Fibroblast of lung (primary cell): ENCODE results near the gene CABLES2. TPM values are rescaled to one million over a fixed set of nuclear protein-coding genes. Genes with fewer than 3 reads are reported as not detected.

Source experiments
- DNase-seq, 2 donors: peaks; one replicate each; pipeline versions ENCODE4 v3.0.0 to v3.0.0-alpha.2; 2010; ENCODE audit warnings: low read depth in 2 of 2
- H2AFZ ChIP-seq: 2 replicates; pipeline ENCODE4 v1.5.1; 2012; ENCODE audit warnings: low read length, control low read depth, inconsistent platforms
- H3K27ac ChIP-seq: 2 replicates; pipeline ENCODE4 v1.5.1; 2011; ENCODE audit warnings: low read length, control low read depth; ENCODE audit not compliant: insufficient read depth
- H3K27me3 ChIP-seq: 2 replicates; pipeline ENCODE4 v1.5.1; 2011; ENCODE audit warnings: mild to moderate bottlenecking, low read length; ENCODE audit not compliant: control insufficient read depth, insufficient read depth
- H3K36me3 ChIP-seq: 2 replicates; pipeline ENCODE4 v1.5.1; 2011; ENCODE audit warnings: low read length; ENCODE audit not compliant: control insufficient read depth, insufficient read depth
- H3K4me1 ChIP-seq: 2 replicates; pipeline ENCODE4 v1.5.1; 2011; ENCODE audit warnings: low read length; ENCODE audit not compliant: control insufficient read depth, insufficient read depth; ENCODE audit errors: extremely low read depth
- H3K4me2 ChIP-seq: 2 replicates; pipeline ENCODE4 v1.5.1; 2011; ENCODE audit warnings: low read length, control low read depth; ENCODE audit not compliant: insufficient read depth; ENCODE audit errors: extremely low read depth
- H3K4me3 ChIP-seq, 4 experiments: fragments of 200-600 bp in 1 of 4; sonication (generic) in 1 of 4; replicated peaks in 1 of 4; 2 replicates each; pipeline ENCODE4 v1.5.1; 2011 to 2016; ENCODE audit warnings: low read length in 4 of 4, low read depth in 3 of 4, mild to moderate bottlenecking in 3 of 4, control low read depth in 2 of 4, inconsistent platforms in 1 of 4, mixed read lengths in 1 of 4; ENCODE audit not compliant: insufficient read depth in 1 of 4; ENCODE audit errors: control extremely low read depth in 1 of 4
- H3K79me2 ChIP-seq: 2 replicates; pipeline ENCODE4 v1.5.1; 2012; ENCODE audit warnings: mild to moderate bottlenecking, low read length, inconsistent platforms; ENCODE audit not compliant: control insufficient read depth, insufficient read depth
- H3K9ac ChIP-seq: 2 replicates; pipeline ENCODE4 v1.5.1; 2011; ENCODE audit warnings: mild to moderate bottlenecking, low read length, control low read depth; ENCODE audit not compliant: insufficient read depth
- H3K9me3 ChIP-seq: 2 replicates; pipeline ENCODE4 v1.5.1; 2012; ENCODE audit warnings: low read depth, low read length; ENCODE audit not compliant: control insufficient read depth, insufficient read depth
- H4K20me1 ChIP-seq: 2 replicates; pipeline ENCODE4 v1.5.1; 2011; ENCODE audit warnings: low read length; ENCODE audit not compliant: control insufficient read depth, insufficient read depth; ENCODE audit errors: extremely low read depth
- CTCF ChIP-seq, 2 donors: IDR thresholded peaks in 1 of 2; conservative IDR thresholded peaks in 1 of 2; 1 replicate in 1 of 2; 2 replicates in 1 of 2; pipeline ENCODE4 v1.5.1; 2011 to 2012; ENCODE audit warnings: low read length in 2 of 2, control low read depth in 1 of 2, inconsistent platforms in 1 of 2, low read depth in 1 of 2, mild to moderate bottlenecking in 1 of 2
- EZH2 ChIP-seq: IDR thresholded peaks from 2 replicates; pipeline ENCODE4 v1.5.1; 2012; ENCODE audit warnings: low read length, control low read depth, mild to moderate bottlenecking; ENCODE audit errors: missing control alignments
- polyA plus RNA-seq, 2 donors: library from polyadenylated mRNA; depleted of rRNA in 1 of 2; stranded (reverse) in 1 of 2; unstranded in 1 of 2; fragments of >200 nt; gene quantifications; 2 replicates each; pipeline ENCODE4 v1.2.1, GENCODE V29; 2011 to 2012; ENCODE audit warnings: missing spikeins in 1 of 2
- total RNA-seq: library from RNA; depleted of rRNA; stranded (reverse); fragments of >200 nt; gene quantifications from 2 replicates; pipeline ENCODE4 v1.2.1, GENCODE V29; 2014

Gene CABLES2
- total and polyA plus RNA-seq, 2 donors (not counting 1 experiment from before 2014, with no cell fraction given), result 0.66 to 2.9 TPM

- Histone ChIP-seq H3K27me3 (no peaks in the 10 kb centered on the region), H3K9ac (no peak overlapping the region), H3K9me3 (no peaks in the 10 kb centered on the region), H3K36me3 (peaks cover 14% of the 10 kb centered on the region), H4K20me1 (no peaks in the 10 kb centered on the region), H2AFZ (no peak overlapping the region), H3K79me2 (no peaks in the 10 kb centered on the region), H3K4me1 (no peaks in the 10 kb centered on the region), H3K4me3 (no peak overlapping the region), H3K27ac (no peak overlapping the region), H3K4me2 (no peak overlapping the region)
- no peak for DNase-seq
- no peak for TF ChIP-seq EZH2
- TF ChIP-seq CTCF (conservative IDR thresholded peaks at IDR 0.05 in 1 of 2, IDR thresholded peaks at IDR 0.05 in 1 of 2; ENCODE audit: low read depth in 1 of 2, low read length in 2 of 2), result no peak
Measured at GRCh38 chr20:62339647-62340062, 67.4 kb downstream of the CABLES2 start.

Other genes starting within 250 kb of the CABLES2 start
- gene MTG2, start 224.3 kb downstream of the CABLES2 start, total RNA-seq, result 17.5 and 20.5 TPM in 2 replicates
- gene MTG2, start 224.3 kb downstream of the CABLES2 start, polyA plus RNA-seq, result 16.5 and 26.2 TPM in 2 replicates
- gene HRH3, start 187.0 kb downstream of the CABLES2 start, total RNA-seq, result not detected in 2 replicates
- gene HRH3, start 187.0 kb downstream of the CABLES2 start, polyA plus RNA-seq, result not detected in 2 replicates
- gene OSBPL2, start 168.8 kb downstream of the CABLES2 start, total RNA-seq, result 23.6 and 27.9 TPM in 2 replicates
- 11.4 and 13.3 TPM in 2 replicates for gene OSBPL2, start 168.8 kb downstream of the CABLES2 start, polyA plus RNA-seq
- 61.1 and 71.3 TPM in 2 replicates for gene ADRM1, start 104.3 kb downstream of the CABLES2 start, total RNA-seq
- 41.2 and 67.1 TPM in 2 replicates for gene ADRM1, start 104.3 kb downstream of the CABLES2 start, polyA plus RNA-seq
- gene LAMA5, start 40.0 kb downstream of the CABLES2 start, total RNA-seq, result 47.0 and 81.6 TPM in 2 replicates
- gene LAMA5, start 40.0 kb downstream of the CABLES2 start, polyA plus RNA-seq, result 1.5 and 4.3 TPM in 2 replicates
- gene RPS21, start 20.2 kb downstream of the CABLES2 start, total RNA-seq, result 718 and 867 TPM in 2 replicates
- 2,081 and 2,825 TPM in 2 replicates for gene RPS21, start 20.2 kb downstream of the CABLES2 start, polyA plus RNA-seq
- gene RBBP8NL, start 20.3 kb upstream of the CABLES2 start, total RNA-seq, result not detected in 2 replicates
- gene RBBP8NL, start 20.3 kb upstream of the CABLES2 start, polyA plus RNA-seq, result not detected in 2 replicates
- gene GATA5, start 68.7 kb upstream of the CABLES2 start, total RNA-seq, result 0.26 and 0.83 TPM in 2 replicates
- 0.02 and 0.08 TPM in 2 replicates for gene GATA5, start 68.7 kb upstream of the CABLES2 start, polyA plus RNA-seq
- gene SLCO4A1, start 235.2 kb upstream of the CABLES2 start, total RNA-seq, result 0.26 and 0.50 TPM in 2 replicates
- 0.84 TPM in 1 of 2 replicates, not detected in the other for gene SLCO4A1, start 235.2 kb upstream of the CABLES2 start, polyA plus RNA-seq